K562 (cell line): ENCODE results near the gene SPINT1. TPM values are rescaled to one million over a fixed set of nuclear protein-coding genes. Genes with fewer than 3 reads are reported as not detected.

Experiments used
- ATF1 ChIP-seq, 2 experiments: fragments of 450-650 bp in 1 of 2; IDR thresholded peaks; 2 replicates each; pipeline ENCODE4 v1.6.1; 2016; ENCODE audit warnings: missing compliant biosample characterization in 1 of 2, missing genetic modification characterization in 1 of 2
- FOXM1 ChIP-seq, 2 experiments: fragments of 450-650 bp in 1 of 2; sonication (generic) in 1 of 2; formaldehyde crosslinking in 1 of 2; IDR thresholded peaks; 2 replicates each; pipeline versions ENCODE4 v1.6.1 to v1.9.0; 2017 to 2022; ENCODE audit warnings: low read depth in 2 of 2, mild to moderate bottlenecking in 2 of 2, missing genetic modification reagents in 1 of 2, moderate library complexity in 1 of 2
- FOXP1 ChIP-seq: sonication (generic); formaldehyde crosslinking; IDR thresholded peaks from 2 replicates; pipeline ENCODE4 v1.8.0; 2022; ENCODE audit warnings: mild to moderate bottlenecking, missing genetic modification reagents
- FUS ChIP-seq: fragments of 200-400 bp; formaldehyde crosslinking; optimal IDR thresholded peaks from 2 replicates; pipeline ENCODE3; 2017; ENCODE audit warnings: low read depth, low read length
- IFI16 ChIP-seq: fragments of 250-450 bp; sonication (Bioruptor Pico); IDR thresholded peaks from 2 replicates; pipeline ENCODE4 v2.1.2; 2022; ENCODE audit warnings: mild to moderate bottlenecking, inconsistent platforms
- KDM2B ChIP-seq: fragments of 250-450 bp; sonication (Bioruptor Pico); IDR thresholded peaks from 2 replicates; pipeline ENCODE4 v1.8.0; 2021; ENCODE audit warnings: mild to moderate bottlenecking, moderate library complexity
- LARP7 ChIP-seq: fragments of 450-650 bp; IDR thresholded peaks from 2 replicates; pipeline ENCODE4 v1.6.1; 2016
- MBD1 ChIP-seq: fragments of 250-450 bp; sonication (Bioruptor Pico); IDR thresholded peaks from 2 replicates; pipeline ENCODE4 v1.8.0; 2022; ENCODE audit warnings: inconsistent platforms
- NCOA1 ChIP-seq: fragments of 450-650 bp; IDR thresholded peaks from 2 replicates; pipeline ENCODE4 v1.6.1; 2016; ENCODE audit warnings: low read depth
- PHF8 ChIP-seq: fragments of 200-600 bp; sonication (generic); IDR thresholded peaks from 2 replicates; pipeline ENCODE4 v1.6.1; 2012; ENCODE audit warnings: mixed run types, mild to moderate bottlenecking, inconsistent platforms, low read length, moderate library complexity, borderline replicate concordance
- PML ChIP-seq: IDR thresholded peaks from 2 replicates; pipeline ENCODE4 v1.6.1; 2012; ENCODE audit warnings: low read length, inconsistent platforms
- PRPF4 ChIP-seq: fragments of 200-400 bp; formaldehyde crosslinking; IDR thresholded peaks from one replicate; pipeline ENCODE4 v1.6.1; 2017; ENCODE audit warnings: low read length, low read depth, mild to moderate bottlenecking; ENCODE audit not compliant: insufficient read depth, poor library complexity, severe bottlenecking
- SMARCA4 ChIP-seq: fragments of 450-650 bp; IDR thresholded peaks from 2 replicates; pipeline ENCODE4 v1.6.1; 2016
- TAL1 ChIP-seq: fragments of 450-650 bp; IDR thresholded peaks from 2 replicates; pipeline ENCODE4 v1.6.1; 2016; ENCODE audit warnings: mild to moderate bottlenecking
- ZBTB1 ChIP-seq: sonication (generic); formaldehyde crosslinking; IDR thresholded peaks from 2 replicates; pipeline ENCODE4 v1.8.1; 2023; ENCODE audit warnings: missing genetic modification reagents, low read depth, mild to moderate bottlenecking, borderline replicate concordance
- ZBTB49 ChIP-seq: sonication (generic); formaldehyde crosslinking; IDR thresholded peaks from 2 replicates; pipeline ENCODE4 v1.8.0; 2022; ENCODE audit warnings: missing genetic modification reagents, mild to moderate bottlenecking, borderline replicate concordance
- ZNF217 ChIP-seq: sonication (generic); formaldehyde crosslinking; IDR thresholded peaks from 2 replicates; pipeline ENCODE4 v1.8.0; 2022; ENCODE audit warnings: mild to moderate bottlenecking, missing genetic modification reagents
- polyA plus RNA-seq, 8 experiments: library from polyadenylated mRNA; depleted of rRNA in 4 of 8; stranded (reverse) in 5 of 8; unstranded in 3 of 8; fragments of >200 nt; fragmentation: Nextera tagmentation in 2 of 8; fragmentation: Illumina TruSeq in 1 of 8; extraction: Ambion mirVana in 2 of 8; extraction: Trizol in 1 of 8; gene quantifications; 2 replicates each; pipeline versions ENCODE4 v1.2.1 to v1.2.3, GENCODE V29; 2011 to 2014; ENCODE audit warnings: inconsistent platforms in 1 of 8, missing spikeins in 1 of 8
- total RNA-seq, 7 experiments: library from RNA; depleted of rRNA in 6 of 7; stranded (reverse); fragments of >200 nt in 6 of 7; fragmentation: Illumina TruSeq in 2 of 7; extraction: Trizol in 2 of 7; gene quantifications; 2 replicates each; pipeline versions ENCODE4 v1.2.1 to v1.2.3, GENCODE V29; 2011 to 2021; ENCODE audit warnings: low replicate concordance in 1 of 7
- TF ChIP-seq, protein P1 (sequence below): fragments of 450-650 bp; formaldehyde crosslinking; IDR thresholded peaks from 2 replicates; pipeline ENCODE4 v1.4.0; 2020; ENCODE audit warnings: mild to moderate bottlenecking, moderate library complexity
- TF ChIP-seq, protein P2 (sequence below), 2 experiments: IDR thresholded peaks; 2 replicates each; pipeline ENCODE4 v1.6.1; 2011; ENCODE audit warnings: borderline replicate concordance in 1 of 2, control low read depth in 1 of 2, low read depth in 1 of 2, low read length in 1 of 2, mild to moderate bottlenecking in 1 of 2, mixed read lengths in 1 of 2, moderate library complexity in 1 of 2; ENCODE audit not compliant: insufficient read depth in 1 of 2, insufficient read length in 1 of 2, poor library complexity in 1 of 2, severe bottlenecking in 1 of 2; ENCODE audit errors: extremely low read depth in 1 of 2

The SPINT1 gene
- total and polyA plus RNA-seq, 9 of the 15 experiments (the other 6 are each of a cell fraction or from before 2014, with no cell fraction given) = 0.78 to 4.5 (median 1.5) TPM

DNA sequence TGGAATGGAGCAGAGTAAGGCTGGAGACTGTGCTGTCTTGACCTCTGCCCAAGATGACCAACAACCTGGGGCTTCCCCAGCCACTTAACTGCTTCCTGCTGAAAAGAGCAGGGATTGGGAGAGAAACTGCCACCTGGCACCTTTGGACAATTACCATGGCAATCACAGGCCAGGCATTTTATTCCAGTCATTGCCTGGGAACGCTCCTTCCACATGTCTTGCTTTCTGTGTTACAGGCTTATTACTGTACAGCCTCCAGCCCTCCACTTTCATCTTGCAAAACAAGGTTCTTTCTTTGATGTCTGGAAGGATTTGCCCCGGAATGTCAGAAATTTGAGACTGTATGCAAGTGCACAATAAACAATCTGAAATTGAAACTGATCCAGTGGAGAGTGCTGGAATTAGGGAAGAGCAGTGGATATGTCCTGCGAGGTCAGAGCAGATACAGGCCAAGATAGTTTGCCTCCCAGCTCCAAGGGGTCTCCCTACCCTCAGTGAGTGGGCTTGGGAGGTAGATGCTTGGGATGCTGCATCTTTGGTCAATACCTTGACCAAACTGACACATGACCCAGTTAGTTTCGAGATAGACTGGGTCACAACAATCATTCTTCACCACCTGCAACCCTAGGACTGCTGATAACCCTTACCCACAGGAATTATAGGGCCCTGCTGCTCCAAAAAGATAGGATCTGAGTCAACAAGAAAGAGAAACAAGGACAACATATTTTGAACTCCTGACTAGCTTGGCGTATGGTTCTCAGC lies 18.0 kb upstream of the SPINT1 start (continued):
- TF ChIP-seq PRPF4 (no peak), LARP7 (no peak), ZBTB1 (no peak), NCOA1 (peak; percentile 89), PHF8 (no peak), ZBTB49 (CRISPR knock-in tag) (no peak), FOXP1 (CRISPR knock-in tag) (peak; percentile 90), FOXM1 (IDR thresholded peaks at IDR 0.05; ENCODE audit: low read depth) (peak; percentile 96), FOXM1 (CRISPR knock-in tag; IDR thresholded peaks at IDR 0.05; ENCODE audit: low read depth) (no peak), TAL1 (peak; percentile 99), PML (peak; percentile 94), MBD1 (CRISPR knock-in tag) (no peak), ZNF217 (CRISPR knock-in tag) (no peak), ATF1 (CRISPR knock-in tag; IDR thresholded peaks at IDR 0.05) (no peak), ATF1 (tag; IDR thresholded peaks at IDR 0.05) (peak; percentile 16; the same call in 1 of the 2 replicates), KDM2B (CRISPR knock-in tag) (no peak), FUS (no peak), SMARCA4 (peak; percentile 97), IFI16 (CRISPR knock-in tag) (no peak)
- TF ChIP-seq, protein P1, sequence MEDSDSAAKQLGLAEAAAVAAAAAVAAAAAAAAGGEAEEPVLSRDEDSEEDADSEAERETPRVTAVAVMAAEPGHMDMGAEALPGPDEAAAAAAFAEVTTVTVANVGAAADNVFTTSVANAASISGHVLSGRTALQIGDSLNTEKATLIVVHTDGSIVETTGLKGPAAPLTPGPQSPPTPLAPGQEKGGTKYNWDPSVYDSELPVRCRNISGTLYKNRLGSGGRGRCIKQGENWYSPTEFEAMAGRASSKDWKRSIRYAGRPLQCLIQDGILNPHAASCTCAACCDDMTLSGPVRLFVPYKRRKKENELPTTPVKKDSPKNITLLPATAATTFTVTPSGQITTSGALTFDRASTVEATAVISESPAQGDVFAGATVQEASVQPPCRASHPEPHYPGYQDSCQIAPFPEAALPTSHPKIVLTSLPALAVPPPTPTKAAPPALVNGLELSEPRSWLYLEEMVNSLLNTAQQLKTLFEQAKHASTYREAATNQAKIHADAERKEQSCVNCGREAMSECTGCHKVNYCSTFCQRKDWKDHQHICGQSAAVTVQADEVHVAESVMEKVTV (CRISPR knock-in tag) = no peak
- TF ChIP-seq, protein P2, sequence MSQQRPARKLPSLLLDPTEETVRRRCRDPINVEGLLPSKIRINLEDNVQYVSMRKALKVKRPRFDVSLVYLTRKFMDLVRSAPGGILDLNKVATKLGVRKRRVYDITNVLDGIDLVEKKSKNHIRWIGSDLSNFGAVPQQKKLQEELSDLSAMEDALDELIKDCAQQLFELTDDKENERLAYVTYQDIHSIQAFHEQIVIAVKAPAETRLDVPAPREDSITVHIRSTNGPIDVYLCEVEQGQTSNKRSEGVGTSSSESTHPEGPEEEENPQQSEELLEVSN (IDR thresholded peaks at IDR 0.05; ENCODE audit: borderline replicate concordance in 1 of 2, extremely low read depth in 1 of 2, insufficient read depth in 1 of 2, insufficient read length in 1 of 2, low read depth in 1 of 2, low read length in 1 of 2, poor library complexity in 1 of 2, severe bottlenecking in 1 of 2) = no peak
